Neural progenitor cell (in vitro differentiated cells): ENCODE results near the gene COL20A1.
"Not testable (repeated sequence)": the region's sequence is repeated elsewhere in the genome, so short reads cannot be mapped to it uniquely, and the experiment has no call there.

Experiments
- EZH2 ChIP-seq: fragments of 200-600 bp; sonication (generic); IDR thresholded peaks from 2 replicates; pipeline ENCODE4 v1.6.1; 2017; ENCODE audit warnings: antibody characterized with exemption, mild to moderate bottlenecking, moderate library complexity
- EZH2phosphoT487 ChIP-seq: fragments of 200-600 bp; sonication (generic); IDR thresholded peaks from 2 replicates; pipeline ENCODE4 v1.6.1; 2017; ENCODE audit warnings: antibody characterized with exemption
- TF ChIP-seq, protein P1 (sequence below): fragments of 200-600 bp; sonication (generic); IDR thresholded peaks from 2 replicates; pipeline ENCODE4 v1.5.1; 2017; ENCODE audit warnings: antibody characterized with exemption, mild to moderate bottlenecking

DNA sequence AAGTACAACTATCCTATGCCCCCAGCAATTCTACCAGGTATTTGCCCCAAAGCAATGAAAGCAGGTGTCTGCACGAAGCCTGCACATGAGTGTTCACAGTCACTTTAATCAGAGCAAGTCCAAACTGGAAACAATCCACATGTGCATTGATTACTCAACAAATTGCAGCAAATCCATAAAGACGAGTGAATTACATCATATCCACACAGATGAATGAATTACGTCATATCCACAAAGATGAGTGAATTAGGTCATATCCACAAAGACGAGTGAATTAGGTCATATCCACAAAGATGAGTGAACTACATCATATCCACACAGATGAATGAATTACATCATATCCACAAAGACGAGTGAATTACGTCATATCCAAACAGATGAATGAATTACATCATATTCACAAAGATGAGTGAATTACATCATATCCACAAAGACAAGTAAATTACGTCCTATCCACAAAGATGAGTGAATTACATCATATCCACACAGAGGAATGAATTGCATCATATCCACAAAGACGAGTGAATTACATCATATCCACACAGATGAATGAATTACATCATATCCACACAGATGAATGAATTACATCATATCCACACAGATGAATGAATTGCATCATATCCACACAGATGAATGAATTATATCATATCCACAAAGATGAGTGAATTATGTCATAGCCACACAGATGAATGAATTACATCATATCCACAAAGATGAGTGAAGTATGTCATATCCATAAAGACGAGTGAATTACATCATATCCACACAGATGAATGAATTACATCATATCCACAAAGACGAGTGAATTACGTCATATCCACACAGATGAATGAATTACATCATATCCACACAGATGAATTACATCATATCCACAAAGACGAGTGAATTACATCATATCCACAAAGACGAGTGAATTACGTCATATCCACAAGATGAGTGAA is 46.4 kb downstream of the COL20A1 start:
- TF ChIP-seq, protein P1, sequence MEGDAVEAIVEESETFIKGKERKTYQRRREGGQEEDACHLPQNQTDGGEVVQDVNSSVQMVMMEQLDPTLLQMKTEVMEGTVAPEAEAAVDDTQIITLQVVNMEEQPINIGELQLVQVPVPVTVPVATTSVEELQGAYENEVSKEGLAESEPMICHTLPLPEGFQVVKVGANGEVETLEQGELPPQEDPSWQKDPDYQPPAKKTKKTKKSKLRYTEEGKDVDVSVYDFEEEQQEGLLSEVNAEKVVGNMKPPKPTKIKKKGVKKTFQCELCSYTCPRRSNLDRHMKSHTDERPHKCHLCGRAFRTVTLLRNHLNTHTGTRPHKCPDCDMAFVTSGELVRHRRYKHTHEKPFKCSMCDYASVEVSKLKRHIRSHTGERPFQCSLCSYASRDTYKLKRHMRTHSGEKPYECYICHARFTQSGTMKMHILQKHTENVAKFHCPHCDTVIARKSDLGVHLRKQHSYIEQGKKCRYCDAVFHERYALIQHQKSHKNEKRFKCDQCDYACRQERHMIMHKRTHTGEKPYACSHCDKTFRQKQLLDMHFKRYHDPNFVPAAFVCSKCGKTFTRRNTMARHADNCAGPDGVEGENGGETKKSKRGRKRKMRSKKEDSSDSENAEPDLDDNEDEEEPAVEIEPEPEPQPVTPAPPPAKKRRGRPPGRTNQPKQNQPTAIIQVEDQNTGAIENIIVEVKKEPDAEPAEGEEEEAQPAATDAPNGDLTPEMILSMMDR: not testable (repeated sequence)
- not testable (repeated sequence) for TF ChIP-seq EZH2, EZH2phosphoT487
